NOMO-1 treated with dmso at 0.1 percent for 144 hours (cell line): ENCODE results near the gene UPF1.

ENCODE experiments used
- DNase-seq: peaks from one replicate; lab custom pipeline; 2025; ENCODE audit not compliant: unreplicated experiment; lab: John Stamatoyannopoulos, UW

Gene UPF1

GRCh38 chr19:18831524-18832305 lies at the start of gene UPF1:
UPF1 (plus strand) TSS chr19:18831959; CDS start chr19:18832210, 251 bp downstream.
- DNase-seq, result peak; percentile 91

GRCh38 chr19:18782559-18783225 lies 49.1 kb upstream of the UPF1 start:
- no peak for DNase-seq

DNA sequence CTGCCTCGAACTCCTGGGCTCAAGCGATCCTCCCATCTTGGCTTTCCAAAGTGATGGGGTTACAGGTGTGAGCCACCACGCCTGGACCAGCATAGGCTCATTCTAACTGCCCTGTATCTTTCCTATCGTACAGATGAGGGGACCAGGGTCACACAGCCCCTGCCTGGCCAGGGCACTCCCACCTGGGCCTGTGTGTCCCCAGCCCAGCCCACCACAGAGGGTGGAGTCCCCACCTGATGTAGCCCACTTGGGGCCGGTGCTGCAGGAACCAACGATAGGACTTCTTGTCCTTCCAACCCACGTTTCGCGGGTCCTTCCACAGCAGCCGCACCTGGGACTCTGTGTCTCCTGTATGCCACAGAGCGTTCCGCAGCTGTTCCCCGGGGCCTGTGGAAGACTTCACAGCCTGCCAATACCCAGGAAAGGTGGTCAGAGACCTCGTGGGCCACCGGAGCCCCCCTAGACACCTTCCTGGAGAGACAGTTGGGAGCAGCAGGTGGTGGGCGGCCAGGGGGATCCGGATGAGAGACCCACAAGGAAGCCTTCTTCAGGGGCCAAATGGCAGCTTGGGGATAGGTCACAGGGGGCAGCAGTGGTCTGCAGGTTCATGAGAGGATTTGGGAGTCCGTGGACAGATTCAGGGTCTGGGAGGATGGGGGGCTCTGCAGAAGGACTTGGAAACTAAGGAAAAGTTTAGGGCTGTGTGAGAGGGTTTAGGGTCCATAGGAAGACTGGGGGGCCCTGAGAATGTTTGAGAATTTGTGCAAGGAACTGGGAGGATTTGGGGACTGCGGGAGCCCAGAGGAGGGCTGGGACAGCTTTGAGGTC lies 47.6 kb upstream of the UPF1 start:
- no peak for DNase-seq

DNA sequence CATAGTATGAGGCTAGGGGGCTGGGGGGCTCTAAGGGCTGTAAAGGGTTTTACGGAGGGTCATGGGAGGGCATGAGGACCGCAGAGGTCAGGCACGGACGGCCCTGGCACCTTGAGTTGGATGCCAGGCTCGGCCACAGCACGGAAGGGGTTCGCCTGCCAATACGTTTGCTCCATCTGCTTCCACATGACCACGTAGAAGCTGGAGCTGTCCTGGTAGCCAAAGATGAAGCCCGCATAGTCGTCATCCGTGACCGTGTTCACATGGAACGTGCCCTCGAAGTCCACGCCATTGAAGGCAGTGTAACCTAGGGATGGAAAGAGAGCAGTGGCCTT lies 47.0 kb upstream of the UPF1 start:
- DNase-seq, result no peak

- DNase-seq, result no peak
Observed at GRCh38 chr19:18785179-18786124, 46.3 kb upstream of the UPF1 start.

DNA sequence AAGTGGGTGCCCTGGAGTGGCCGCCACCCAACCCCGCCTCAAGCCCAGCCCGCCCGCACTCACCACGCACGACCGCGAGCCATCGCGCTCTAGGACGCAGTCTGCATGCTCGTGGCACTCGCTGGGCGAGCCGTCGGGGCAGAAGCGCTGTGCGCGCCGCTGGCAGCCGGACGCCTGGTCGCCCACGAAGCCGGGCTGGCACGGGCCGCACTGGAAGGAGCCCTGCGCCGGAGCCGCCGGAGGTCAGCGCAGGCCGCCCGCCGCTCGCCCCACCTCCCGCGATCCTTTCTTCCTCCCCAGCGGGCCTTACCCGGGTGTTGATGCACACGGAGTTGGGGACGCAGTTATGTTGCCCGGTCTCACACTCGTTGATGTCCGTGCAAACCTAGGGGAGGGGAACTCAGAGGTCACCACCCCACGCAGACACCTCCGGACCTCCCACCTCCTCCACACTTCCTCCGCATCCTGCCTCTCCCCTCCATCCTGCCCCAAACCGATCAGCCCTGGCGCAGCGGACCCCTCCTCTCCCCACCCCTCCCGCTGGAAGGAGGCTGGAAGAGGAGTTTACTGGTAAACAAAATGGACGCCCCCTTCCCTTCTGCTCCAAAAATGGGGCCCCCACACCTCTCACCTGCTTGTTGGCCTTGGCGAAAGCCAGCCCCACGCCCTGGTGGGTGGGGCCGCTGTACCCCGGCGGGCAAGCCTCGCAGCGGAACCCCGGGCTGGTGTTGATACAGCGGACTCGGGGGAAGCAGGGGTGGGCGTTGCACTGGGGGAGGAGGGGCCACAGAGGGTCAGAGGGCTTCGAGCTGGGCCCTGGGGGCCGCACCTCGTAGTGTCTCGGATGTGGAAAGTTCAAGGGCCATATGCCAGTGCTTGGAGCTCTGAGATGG lies 43.0 kb upstream of the UPF1 start:
- no peak for DNase-seq

- no peak for DNase-seq
Observed at GRCh38 chr19:18789422-18789869, 42.3 kb upstream of the UPF1 start.

DNA sequence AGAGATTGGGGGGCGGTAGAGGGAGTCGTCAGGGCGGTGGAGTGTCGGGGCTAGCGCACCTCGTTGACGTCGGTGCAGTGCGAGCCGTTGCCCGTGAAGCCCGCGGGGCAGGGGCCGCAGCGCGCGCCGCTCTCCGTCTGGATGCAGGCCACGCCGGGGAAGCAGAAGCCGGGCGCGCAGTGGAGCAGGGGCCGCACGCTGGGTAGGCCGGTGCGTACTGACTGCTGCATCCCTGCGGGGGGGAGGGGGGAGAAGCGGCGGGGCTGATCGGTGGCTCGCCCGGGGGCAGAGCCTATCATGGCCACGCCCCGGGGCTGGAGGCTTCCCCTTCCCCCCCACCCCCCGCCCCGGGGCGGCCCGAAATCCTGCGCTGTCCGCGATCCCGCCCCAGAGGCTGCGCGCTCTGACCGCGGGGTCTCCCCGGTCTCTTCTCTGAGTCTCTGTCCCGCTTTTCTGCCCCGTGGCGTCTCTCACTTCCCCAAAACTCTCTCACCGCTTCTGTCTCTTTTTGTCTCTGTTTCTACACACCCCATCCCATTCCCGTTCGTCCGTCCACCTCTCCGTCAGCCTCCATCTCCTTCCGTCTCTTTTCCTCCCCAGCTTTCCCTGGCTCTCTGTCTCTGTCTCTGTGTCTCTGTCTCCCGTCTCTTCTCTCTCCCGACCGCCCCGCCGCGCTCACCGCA lies 41.7 kb upstream of the UPF1 start:
- DNase-seq, result no peak

GRCh38 chr19:18790566-18791314 lies 41.0 kb upstream of the UPF1 start, which contains the start of gene COMP:
COMP (minus strand) TSS chr19:18791305; CDS start chr19:18791269, 36 bp downstream.
- no peak for DNase-seq

- no peak for DNase-seq
Observed at GRCh38 chr19:18791315-18791678, 40.5 kb upstream of the UPF1 start.

DNA sequence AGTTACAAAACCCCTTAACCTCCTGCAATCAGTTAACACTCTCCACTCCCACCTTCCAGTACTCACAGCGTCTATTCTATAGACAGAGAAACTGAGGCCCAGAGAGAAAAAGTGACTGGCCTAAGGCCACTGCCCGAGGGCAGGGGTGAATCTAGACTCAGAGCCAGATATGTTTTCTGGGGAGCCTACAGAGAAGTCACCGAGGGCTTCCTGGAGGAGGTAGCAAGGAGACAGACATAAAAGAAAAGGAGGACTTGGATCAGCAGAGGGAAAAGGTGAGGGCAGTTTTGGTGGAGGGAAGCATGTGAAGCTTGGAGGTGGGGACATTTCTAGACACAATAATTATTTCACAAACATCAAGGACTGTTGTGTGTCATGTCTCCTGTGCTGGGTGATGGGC lies 39.1 kb upstream of the UPF1 start:
- no peak for DNase-seq

DNA sequence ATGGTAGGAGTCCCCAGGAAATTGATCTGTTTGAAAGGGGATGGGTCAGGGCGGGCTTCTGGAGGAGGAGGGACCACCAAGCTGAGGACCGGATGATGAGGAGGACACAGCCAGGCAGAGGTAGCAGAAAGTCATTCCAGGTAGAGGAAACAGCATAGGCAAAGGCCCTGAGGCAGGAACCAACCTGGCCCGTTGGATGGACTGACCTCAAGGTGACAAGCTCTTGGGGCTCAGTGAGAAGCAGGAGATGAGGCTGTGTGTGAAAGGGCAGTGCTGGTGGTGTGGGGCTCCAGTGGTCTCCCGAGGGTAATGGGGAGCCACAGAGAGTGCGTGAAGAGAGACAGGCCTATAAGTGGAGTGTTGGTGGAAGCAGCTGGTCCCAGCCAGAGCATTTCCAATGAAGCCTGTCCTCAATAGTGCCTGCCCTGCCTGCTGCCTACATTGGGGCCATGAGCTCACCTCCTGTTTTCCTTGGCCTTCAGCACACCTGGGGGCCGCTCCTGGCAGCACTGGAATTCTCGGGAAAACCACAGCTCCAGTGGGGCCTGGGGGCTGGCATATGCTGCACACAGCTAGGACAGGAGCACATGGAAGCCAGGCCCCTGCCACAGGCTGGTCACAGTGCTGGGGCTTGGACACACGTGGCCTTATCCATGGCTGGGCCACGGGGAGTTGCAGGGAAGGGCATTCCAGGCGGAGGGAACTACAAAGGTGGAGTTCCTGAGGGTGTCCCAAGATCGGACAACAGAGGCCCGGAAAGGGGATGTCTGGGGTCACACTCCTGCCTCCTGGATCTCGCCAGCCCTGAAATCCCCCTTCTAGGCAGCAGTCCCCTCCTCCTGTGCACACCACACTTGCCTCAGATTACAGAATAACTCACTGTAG lies 38.4 kb upstream of the UPF1 start:
- DNase-seq, result no peak

- DNase-seq, result no peak
Observed at GRCh38 chr19:18794029-18794313, 37.8 kb upstream of the UPF1 start.

- DNase-seq, result no peak
Observed at GRCh38 chr19:18794692-18795091, 37.1 kb upstream of the UPF1 start.

DNA sequence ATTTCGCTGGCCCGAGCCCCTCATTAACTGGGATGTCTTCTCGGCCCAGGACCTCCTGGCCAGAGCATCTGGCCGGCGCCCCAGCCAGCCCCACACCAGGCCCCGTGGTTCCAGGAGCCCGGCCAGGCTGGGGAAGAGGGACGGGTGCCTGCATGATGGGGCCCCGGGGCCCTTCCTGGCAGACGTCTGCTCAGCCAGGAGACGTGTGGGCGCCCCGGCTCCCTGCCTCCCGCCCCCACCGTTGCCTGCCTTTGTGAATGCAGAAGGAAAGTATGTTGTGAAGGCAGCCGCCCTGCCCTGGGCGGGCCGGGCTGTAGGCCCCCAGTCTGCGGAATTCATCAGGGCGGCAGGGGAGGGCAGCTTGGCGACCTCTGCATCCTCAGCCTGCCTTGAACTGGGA lies 36.2 kb upstream of the UPF1 start:
- no peak for DNase-seq

DNA sequence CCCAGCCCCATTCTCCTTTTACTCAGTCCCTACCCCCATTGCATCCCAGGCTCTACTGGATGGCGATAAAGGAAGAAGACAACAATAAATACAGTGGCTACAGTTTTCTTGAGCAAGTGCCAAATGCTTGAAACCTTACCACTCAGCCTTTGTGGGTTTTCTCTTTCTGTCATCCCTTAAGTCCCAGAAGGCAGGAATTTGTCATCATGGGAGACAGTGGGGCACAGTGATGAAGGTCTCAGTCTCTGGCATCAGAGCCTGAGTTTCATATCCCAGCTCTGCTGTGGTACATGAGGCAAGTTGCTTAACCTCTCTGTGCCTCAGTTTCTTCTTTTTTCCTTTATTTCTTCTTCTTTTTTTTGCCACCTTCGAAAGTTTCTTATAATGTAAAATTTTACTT lies 35.5 kb upstream of the UPF1 start:
- DNase-seq, result no peak
